ENCODE results near the gene TEKT5. TPM values are rescaled to one million over a fixed set of nuclear protein-coding genes. Genes with fewer than 3 reads are reported as not detected.

TEKT5 gene
- total RNA-seq, 1 donor from 2014 or later, result not detected

- no peaks in the 10 kb centered on the region for H3K9me3 Mint-ChIP-seq (ENCODE audit: unreplicated experiment)
- no peak overlapping the region for H3K27ac Mint-ChIP-seq (ENCODE audit: unreplicated experiment)
- no peaks in the 10 kb centered on the region for H3K4me1 Mint-ChIP-seq (ENCODE audit: unreplicated experiment)
- TF ChIP-seq CTCF (IDR thresholded peaks at IDR 0.05), result no peak
- no peaks in the 10 kb centered on the region for H3K27me3 Mint-ChIP-seq (ENCODE audit: unreplicated experiment)
- no peak overlapping the region for H3K4me3 Mint-ChIP-seq (ENCODE audit: unreplicated experiment)
- no peak for DNase-seq (ENCODE audit: extremely low spot score, unreplicated experiment)
- no peaks in the 10 kb centered on the region for H3K36me3 Mint-ChIP-seq (ENCODE audit: unreplicated experiment)
Observed at GRCh38 chr16:10729104-10730048, 34.6 kb upstream of the TEKT5 start.

GRCh38 chr16:10728003-10728887 is 33.5 kb upstream of the TEKT5 start:
- no peak for TF ChIP-seq CTCF (IDR thresholded peaks at IDR 0.05)
- Mint-ChIP-seq H3K4me1 (ENCODE audit: unreplicated experiment) (no peaks in the 10 kb centered on the region), H3K36me3 (ENCODE audit: unreplicated experiment) (no peaks in the 10 kb centered on the region), H3K27ac (ENCODE audit: unreplicated experiment) (no peak overlapping the region), H3K4me3 (ENCODE audit: unreplicated experiment) (no peak overlapping the region), H3K9me3 (ENCODE audit: unreplicated experiment) (no peaks in the 10 kb centered on the region), H3K27me3 (ENCODE audit: unreplicated experiment) (no peaks in the 10 kb centered on the region)
- no peak for DNase-seq (ENCODE audit: extremely low spot score, unreplicated experiment)

GRCh38 chr16:10708969-10709368 is 14.2 kb upstream of the TEKT5 start:
- no peaks in the 10 kb centered on the region for H3K4me1 Mint-ChIP-seq (ENCODE audit: unreplicated experiment)
- H3K9me3 Mint-ChIP-seq (ENCODE audit: unreplicated experiment), result no peaks in the 10 kb centered on the region
- DNase-seq (ENCODE audit: extremely low spot score, unreplicated experiment), result no peak
- H3K4me3 Mint-ChIP-seq (ENCODE audit: unreplicated experiment), result no peak overlapping the region
- no peaks in the 10 kb centered on the region for H3K27me3 Mint-ChIP-seq (ENCODE audit: unreplicated experiment)
- H3K36me3 Mint-ChIP-seq (ENCODE audit: unreplicated experiment), result no peaks in the 10 kb centered on the region
- no peak for TF ChIP-seq CTCF (IDR thresholded peaks at IDR 0.05)
- no peak overlapping the region for H3K27ac Mint-ChIP-seq (ENCODE audit: unreplicated experiment)

GRCh38 chr16:10699756-10700155 is 5.0 kb upstream of the TEKT5 start:
- DNase-seq (ENCODE audit: extremely low spot score, unreplicated experiment), result no peak
- peaks cover 5% of the 10 kb centered on the region for H3K27me3 Mint-ChIP-seq (ENCODE audit: unreplicated experiment)
- no peak overlapping the region for H3K4me3 Mint-ChIP-seq (ENCODE audit: unreplicated experiment)
- no peak overlapping the region for H3K27ac Mint-ChIP-seq (ENCODE audit: unreplicated experiment)
- no peaks in the 10 kb centered on the region for H3K4me1 Mint-ChIP-seq (ENCODE audit: unreplicated experiment)
- no peaks in the 10 kb centered on the region for H3K36me3 Mint-ChIP-seq (ENCODE audit: unreplicated experiment)
- no peaks in the 10 kb centered on the region for H3K9me3 Mint-ChIP-seq (ENCODE audit: unreplicated experiment)
- no peak for TF ChIP-seq CTCF (IDR thresholded peaks at IDR 0.05)

GRCh38 chr16:10694306-10694705 is 424 bp downstream of the TEKT5 start:
- Mint-ChIP-seq H3K36me3 (ENCODE audit: unreplicated experiment) (no peaks in the 10 kb centered on the region), H3K27ac (ENCODE audit: unreplicated experiment) (no peak overlapping the region), H3K4me3 (ENCODE audit: unreplicated experiment) (no peak overlapping the region)

More at GRCh38 chr16:10694306-10694705, 424 bp downstream of the TEKT5 start:
- Mint-ChIP-seq H3K4me1 (ENCODE audit: unreplicated experiment) (no peaks in the 10 kb centered on the region), H3K9me3 (ENCODE audit: unreplicated experiment) (no peaks in the 10 kb centered on the region), H3K27me3 (ENCODE audit: unreplicated experiment) (peaks cover 5% of the 10 kb centered on the region)
- DNase-seq (ENCODE audit: extremely low spot score, unreplicated experiment), result no peak
- TF ChIP-seq CTCF (IDR thresholded peaks at IDR 0.05), result no peak

All from osteocyte (in vitro differentiated cells).